AG04450 (cell line): ENCODE data around the gene MPP3. TPM values are rescaled to one million over a fixed set of nuclear protein-coding genes. Genes with fewer than 3 reads are reported as not detected.

Experiments
- CTCF ChIA-PET: fragments of 300-600, 350-600 bp; formaldehyde crosslinking; extraction: SDS; loops from one replicate; lab custom pipeline; 2022; ENCODE audit warnings: antibody characterized with exemption, inconsistent platforms; lab: Charles Lee
- POLR2A ChIA-PET: fragments of 350-600 bp; formaldehyde crosslinking; extraction: SDS; loops from one replicate; lab custom pipeline; 2021; ENCODE audit warnings: antibody characterized with exemption, inconsistent platforms; lab: Yijun Ruan, JAX
- DNase-seq: peaks from one replicate; pipeline ENCODE4 v3.0.0-alpha.2; 2011; ENCODE audit warnings: low read depth, low spot score
- H3K27ac ChIP-seq: one replicate; pipeline ENCODE4 v1.5.1; 2012; ENCODE audit warnings: low read depth, low read length, control low read depth
- H3K27me3 ChIP-seq: one replicate; pipeline ENCODE4 v1.6.0; 2012; ENCODE audit warnings: low read length; ENCODE audit not compliant: control insufficient read depth, insufficient read depth
- H3K4me3 ChIP-seq: 2 replicates; pipeline ENCODE4 v1.5.1; 2011; ENCODE audit warnings: mild to moderate bottlenecking, low read depth, low read length, control low read depth
- H3K9me3 ChIP-seq: 2 replicates; pipeline ENCODE4 v1.5.1; 2012; ENCODE audit warnings: low read length; ENCODE audit not compliant: control insufficient read depth, insufficient read depth
- polyA plus RNA-seq: library from polyadenylated mRNA; depleted of rRNA; stranded (reverse); fragments of >200 nt; gene quantifications from 2 replicates; pipeline ENCODE4 v1.2.3, GENCODE V29; 2011
- TF ChIP-seq, protein P1 (sequence below): IDR thresholded peaks from 2 replicates; pipeline ENCODE4 v1.5.1; 2011; ENCODE audit warnings: low read depth, low read length, control low read depth, inconsistent platforms

MPP3 gene
- polyA plus RNA-seq, 1 experiment: 4.5 TPM

DNA sequence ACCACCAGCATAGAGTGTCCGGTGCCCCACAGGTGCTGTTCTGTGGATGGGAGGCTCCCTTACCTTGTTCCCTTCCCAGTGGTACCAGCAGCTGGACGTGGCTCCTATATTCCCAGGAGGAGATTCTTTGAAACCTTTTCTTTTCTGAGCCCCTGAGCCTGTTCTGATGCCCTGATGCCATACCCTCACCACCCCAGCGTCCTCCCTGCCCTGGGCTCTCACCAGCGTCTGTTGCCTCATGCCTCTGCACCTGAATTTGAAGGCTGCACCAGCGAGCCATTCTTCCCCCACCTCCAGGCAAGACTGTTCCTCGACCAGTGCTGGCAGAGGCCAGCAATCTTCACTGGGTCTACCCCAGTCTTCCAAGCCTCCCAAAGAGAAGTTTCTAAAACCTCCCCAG lies 74.9 kb downstream of the MPP3 start:
- ChIA-PET CTCF (interaction anchor here (0.6 to 14.0 kb wide), 4 partner anchors 9 to 186 kb away, joined by 3 to 515 read pairs (median 6); no protein-coding TSS in a partner anchor), POLR2A (interaction anchor here (0.8 kb wide), 1 partner anchor 24 kb away, joined by 3 read pairs; no protein-coding TSS in a partner anchor)
- H3K9me3 ChIP-seq: no peaks in the 10 kb centered on the region
- no peak overlapping the region for H3K4me3 ChIP-seq
- H3K27me3 ChIP-seq: peaks cover 33% of the 10 kb centered on the region
- no peak for DNase-seq
- H3K27ac ChIP-seq: peak overlapping the region; percentile 11
- TF ChIP-seq, protein P1, sequence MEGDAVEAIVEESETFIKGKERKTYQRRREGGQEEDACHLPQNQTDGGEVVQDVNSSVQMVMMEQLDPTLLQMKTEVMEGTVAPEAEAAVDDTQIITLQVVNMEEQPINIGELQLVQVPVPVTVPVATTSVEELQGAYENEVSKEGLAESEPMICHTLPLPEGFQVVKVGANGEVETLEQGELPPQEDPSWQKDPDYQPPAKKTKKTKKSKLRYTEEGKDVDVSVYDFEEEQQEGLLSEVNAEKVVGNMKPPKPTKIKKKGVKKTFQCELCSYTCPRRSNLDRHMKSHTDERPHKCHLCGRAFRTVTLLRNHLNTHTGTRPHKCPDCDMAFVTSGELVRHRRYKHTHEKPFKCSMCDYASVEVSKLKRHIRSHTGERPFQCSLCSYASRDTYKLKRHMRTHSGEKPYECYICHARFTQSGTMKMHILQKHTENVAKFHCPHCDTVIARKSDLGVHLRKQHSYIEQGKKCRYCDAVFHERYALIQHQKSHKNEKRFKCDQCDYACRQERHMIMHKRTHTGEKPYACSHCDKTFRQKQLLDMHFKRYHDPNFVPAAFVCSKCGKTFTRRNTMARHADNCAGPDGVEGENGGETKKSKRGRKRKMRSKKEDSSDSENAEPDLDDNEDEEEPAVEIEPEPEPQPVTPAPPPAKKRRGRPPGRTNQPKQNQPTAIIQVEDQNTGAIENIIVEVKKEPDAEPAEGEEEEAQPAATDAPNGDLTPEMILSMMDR: no peak

GRCh38 chr17:43757171-43757660 lies 75.7 kb downstream of the MPP3 start:
- Histone ChIP-seq H3K27me3 (peaks cover 33% of the 10 kb centered on the region), H3K9me3 (no peaks in the 10 kb centered on the region), H3K4me3 (no peak overlapping the region), H3K27ac (no peak overlapping the region)
- ChIA-PET POLR2A (no interaction called here), CTCF (interaction anchor here (1.5 to 14.0 kb wide), 2 partner anchors 60 to 181 kb away, joined by 5 to 515 read pairs; no protein-coding TSS in a partner anchor)
- DNase-seq: no peak
- TF ChIP-seq, protein P1: no peak

GRCh38 chr17:43756201-43756600 lies 76.7 kb downstream of the MPP3 start:
- H3K27me3 ChIP-seq: peaks cover 33% of the 10 kb centered on the region
- H3K4me3 ChIP-seq: no peak overlapping the region
- no peaks in the 10 kb centered on the region for H3K9me3 ChIP-seq
- H3K27ac ChIP-seq: peak overlapping the region; percentile 21
- CTCF ChIA-PET: interaction anchor here (1.5 to 14.0 kb wide), 3 partner anchors 10 to 180 kb away, joined by 5 to 515 read pairs (median 5); no protein-coding TSS in a partner anchor
- no peak for DNase-seq
- TF ChIP-seq, protein P1: no peak
- POLR2A ChIA-PET: no interaction called here

GRCh38 chr17:43755389-43755875 lies 77.5 kb downstream of the MPP3 start:
- Histone ChIP-seq H3K9me3 (no peaks in the 10 kb centered on the region), H3K4me3 (peak overlapping the region; percentile 31; the same call in 1 of the 2 replicates), H3K27ac (no peak overlapping the region), H3K27me3 (peaks cover 33% of the 10 kb centered on the region)
- DNase-seq: no peak
- ChIA-PET POLR2A (interaction anchor here (0.6 kb wide), 2 partner anchors 64 to 225 kb away, joined by 3 to 4 read pairs; no protein-coding TSS in a partner anchor), CTCF (interaction anchor here (1.7 to 14.0 kb wide), 2 partner anchors 11 to 59 kb away, joined by 5 to 515 read pairs; no protein-coding TSS in a partner anchor)
- TF ChIP-seq, protein P1: no peak

DNA sequence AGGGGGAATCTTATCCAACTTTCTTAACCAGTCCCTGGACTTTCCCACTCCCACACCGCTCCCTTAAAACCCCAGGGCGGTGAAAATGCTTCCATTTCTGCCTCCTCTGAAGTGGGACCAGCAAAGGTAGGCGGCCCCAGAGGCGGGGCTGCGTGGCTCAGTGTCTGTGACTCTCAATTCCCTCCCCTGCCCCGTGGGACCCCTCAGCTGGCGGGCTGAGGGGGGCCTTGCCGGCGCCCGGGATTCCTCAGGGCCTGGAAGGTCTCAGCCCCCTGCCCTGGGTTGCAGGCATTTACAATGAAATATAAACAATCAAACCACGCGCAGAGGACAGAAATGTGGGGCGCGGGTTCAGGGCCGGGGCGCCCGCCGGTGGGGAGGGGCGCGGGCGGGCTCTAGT lies 78.0 kb downstream of the MPP3 start:
- CTCF ChIA-PET: interaction anchor here (1.7 to 14.0 kb wide), 2 partner anchors 11 to 58 kb away, joined by 5 to 515 read pairs; no protein-coding TSS in a partner anchor
- H3K27me3 ChIP-seq: peaks cover 33% of the 10 kb centered on the region
- POLR2A ChIA-PET: no interaction called here
- no peaks in the 10 kb centered on the region for H3K9me3 ChIP-seq
- no peak overlapping the region for H3K27ac ChIP-seq
- H3K4me3 ChIP-seq: peak overlapping the region; percentile 31; the same call in 1 of the 2 replicates
- TF ChIP-seq, protein P1: no peak
- no peak for DNase-seq
